ENCODE data around the gene TP53. TPM values are rescaled to one million over a fixed set of nuclear protein-coding genes. Genes with fewer than 3 reads are reported as not detected.

The TP53 gene
- 154 and 168 TPM in 2 replicates for total RNA-seq

GRCh38 chr17:7687072-7687907 is at the start of gene TP53:
Gene TP53, minus strand, starts transcription at chr17:7687490. Its CDS starts 10,896 bp downstream, at chr17:7676594.
- Histone ChIP-seq H3K36me3 (ENCODE audit: control insufficient read depth, insufficient read depth, low read length) (no peaks in the 10 kb centered on the region), H3K27me3 (ENCODE audit: control insufficient read depth, insufficient read depth, low read length) (no peaks in the 10 kb centered on the region), H3K4me3 (ENCODE audit: low read depth, low read length) (peak within 1 kb of the TSS; percentile 91)
- DNase-seq (ENCODE audit: low read depth) = peak; percentile 61
- no peak for TF ChIP-seq CTCF (IDR thresholded peaks at IDR 0.05; ENCODE audit: insufficient read depth, low read length, poor library complexity, severe bottlenecking)

GRCh38 chr17:7732981-7733539 is 45.8 kb upstream of the TP53 start:
- H3K27me3 ChIP-seq (ENCODE audit: control insufficient read depth, insufficient read depth, low read length) = peaks cover 9% of the 10 kb centered on the region
- TF ChIP-seq CTCF (IDR thresholded peaks at IDR 0.05; ENCODE audit: insufficient read depth, low read length, poor library complexity, severe bottlenecking) = no peak
- no peaks in the 10 kb centered on the region for H3K36me3 ChIP-seq (ENCODE audit: control insufficient read depth, insufficient read depth, low read length)
- no peak for DNase-seq (ENCODE audit: low read depth)
- H3K4me3 ChIP-seq (ENCODE audit: low read depth, low read length) = no peak overlapping the region

GRCh38 chr17:7729816-7730215 is 42.5 kb upstream of the TP53 start:
- H3K4me3 ChIP-seq (ENCODE audit: low read depth, low read length) = no peak overlapping the region
- no peaks in the 10 kb centered on the region for H3K36me3 ChIP-seq (ENCODE audit: control insufficient read depth, insufficient read depth, low read length)
- no peak for DNase-seq (ENCODE audit: low read depth)
- TF ChIP-seq CTCF (IDR thresholded peaks at IDR 0.05; ENCODE audit: insufficient read depth, low read length, poor library complexity, severe bottlenecking) = no peak
- no peaks in the 10 kb centered on the region for H3K27me3 ChIP-seq (ENCODE audit: control insufficient read depth, insufficient read depth, low read length)

- Histone ChIP-seq H3K4me3 (ENCODE audit: low read depth, low read length) (no peak overlapping the region), H3K27me3 (ENCODE audit: control insufficient read depth, insufficient read depth, low read length) (peaks cover 2% of the 10 kb centered on the region), H3K36me3 (ENCODE audit: control insufficient read depth, insufficient read depth, low read length) (no peaks in the 10 kb centered on the region)
- TF ChIP-seq CTCF (IDR thresholded peaks at IDR 0.05; ENCODE audit: insufficient read depth, low read length, poor library complexity, severe bottlenecking) = no peak
- no peak for DNase-seq (ENCODE audit: low read depth)
Observed at GRCh38 chr17:7727886-7728285, 40.6 kb upstream of the TP53 start.

- TF ChIP-seq CTCF (IDR thresholded peaks at IDR 0.05; ENCODE audit: insufficient read depth, low read length, poor library complexity, severe bottlenecking) = no peak
Observed at GRCh38 chr17:7721612-7722011, 34.3 kb upstream of the TP53 start.

More at GRCh38 chr17:7721612-7722011, 34.3 kb upstream of the TP53 start:
- Histone ChIP-seq H3K27me3 (ENCODE audit: control insufficient read depth, insufficient read depth, low read length) (peaks cover 20% of the 10 kb centered on the region), H3K36me3 (ENCODE audit: control insufficient read depth, insufficient read depth, low read length) (no peaks in the 10 kb centered on the region), H3K4me3 (ENCODE audit: low read depth, low read length) (no peak overlapping the region)
- DNase-seq (ENCODE audit: low read depth) = no peak

Measured in kidney epithelial cell (primary cell).